GM03348 (cell line): ENCODE results near the gene SOAT2.
A peak's percentile ranks its signal among the peaks of the same experiment; 100 is the strongest.

Source experiments
- DNase-seq: peaks from one replicate; pipeline ENCODE4 v3.0.0; 2012; ENCODE audit warnings: low spot score

The SOAT2 gene

DNA sequence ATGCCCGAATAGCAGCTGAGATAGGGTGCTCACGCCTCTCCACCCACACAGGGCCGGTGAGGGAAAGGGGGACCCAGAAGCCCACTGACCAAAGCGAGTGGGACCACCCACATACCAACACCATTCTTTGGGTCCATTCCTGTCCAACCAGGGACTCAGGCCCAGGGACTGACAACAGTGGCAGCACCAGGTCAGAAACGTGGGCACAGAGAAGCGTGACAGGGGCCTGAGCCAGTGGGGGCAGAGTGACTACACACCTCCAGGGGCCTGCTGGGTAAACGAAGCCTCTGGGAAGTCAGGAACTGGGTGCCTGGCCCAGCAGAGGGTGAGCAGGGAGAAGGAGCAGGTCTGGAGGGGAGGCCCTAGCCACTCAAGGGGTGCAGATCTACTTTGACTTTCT lies 37.8 kb upstream of the SOAT2 start:
- no peak for DNase-seq

DNA sequence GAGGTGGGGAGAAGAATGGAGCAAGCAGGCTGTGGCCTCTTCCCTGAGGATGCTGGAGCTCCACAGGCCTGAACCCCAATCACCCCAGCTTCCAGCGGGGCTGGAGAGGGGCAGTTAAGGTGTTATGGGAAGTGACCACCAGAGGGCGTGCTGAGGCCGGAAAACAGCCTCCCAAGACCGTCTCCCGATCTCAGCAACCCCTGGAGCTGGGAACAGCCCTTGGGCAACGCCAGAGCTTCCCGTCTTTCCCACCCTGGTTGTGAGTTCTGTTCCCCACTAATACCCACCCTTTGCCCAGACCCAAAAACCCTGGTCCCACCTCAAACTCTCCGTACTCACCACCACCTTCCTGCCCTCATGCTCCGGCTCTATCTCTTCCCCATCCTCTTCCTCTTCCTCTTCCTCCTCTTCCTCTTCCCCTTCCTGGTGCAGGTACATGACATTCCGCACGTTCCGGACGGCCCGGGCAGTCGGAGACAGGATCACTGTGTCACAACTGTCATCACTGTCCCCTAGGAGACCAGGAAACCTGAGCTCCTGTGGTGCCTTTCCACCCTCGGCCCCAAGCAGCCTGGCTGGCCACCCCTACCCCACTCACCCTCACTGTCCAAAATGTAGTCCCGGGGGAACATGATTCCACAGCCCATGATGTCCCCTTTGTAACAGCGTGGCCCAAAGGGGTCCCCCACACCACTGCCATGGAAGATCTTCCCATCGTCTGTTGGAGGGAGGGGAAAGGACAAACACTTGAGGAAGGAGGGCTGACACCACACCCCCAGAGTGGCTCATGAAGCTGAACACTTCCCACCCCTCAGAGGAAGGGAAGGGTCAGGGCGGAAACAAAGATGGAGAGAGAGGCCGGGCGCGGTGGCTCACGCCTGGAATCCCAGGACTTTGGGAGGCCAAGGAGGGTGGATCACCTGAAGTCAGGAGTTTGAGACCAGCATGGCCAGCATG lies 37.0 kb upstream of the SOAT2 start:
- peak; percentile 91 for DNase-seq

DNA sequence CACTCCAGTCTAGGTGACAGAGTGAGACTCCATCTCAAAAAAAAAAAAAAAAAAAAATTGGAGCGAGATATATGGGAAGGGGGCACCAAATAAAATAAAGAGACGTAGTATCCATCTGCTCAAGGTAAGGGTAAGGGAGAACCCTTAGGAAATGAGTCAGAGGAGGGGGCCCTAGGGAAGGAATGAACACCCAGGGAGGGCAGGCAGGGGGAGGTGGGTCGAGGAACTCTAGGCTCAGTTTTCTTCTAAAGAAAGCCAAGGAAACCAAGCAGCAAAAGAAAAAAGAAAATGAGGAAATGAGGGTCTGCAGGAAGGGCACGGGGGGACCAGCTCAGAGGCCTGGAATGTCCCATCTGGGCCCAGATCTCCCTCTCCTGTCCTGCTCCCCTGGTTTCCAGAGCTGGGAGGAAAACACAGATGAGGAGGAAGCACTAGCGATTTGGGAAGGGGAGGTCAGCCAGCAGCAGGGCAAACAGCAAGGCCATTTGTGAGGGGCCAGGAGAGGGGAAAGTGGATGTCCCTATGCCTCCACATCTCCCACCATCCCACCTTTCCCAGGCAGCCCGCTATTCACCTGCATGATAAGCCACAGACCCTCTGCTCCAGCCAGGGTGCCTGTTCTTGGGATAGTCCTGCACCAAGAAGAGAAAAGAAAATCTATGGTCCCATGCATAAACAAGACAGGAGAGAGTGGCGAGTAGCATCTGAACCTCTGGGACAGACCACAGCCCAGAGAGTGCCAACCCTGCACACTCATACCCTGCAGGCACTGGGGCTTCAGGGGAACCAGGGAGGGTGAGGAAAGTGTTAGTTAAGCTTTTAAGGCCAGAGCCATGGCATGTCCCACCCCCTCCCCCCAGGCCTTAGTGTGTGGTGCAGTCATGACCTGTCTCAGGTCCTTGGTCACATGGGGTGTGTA lies 36.0 kb upstream of the SOAT2 start:
- no peak for DNase-seq

DNA sequence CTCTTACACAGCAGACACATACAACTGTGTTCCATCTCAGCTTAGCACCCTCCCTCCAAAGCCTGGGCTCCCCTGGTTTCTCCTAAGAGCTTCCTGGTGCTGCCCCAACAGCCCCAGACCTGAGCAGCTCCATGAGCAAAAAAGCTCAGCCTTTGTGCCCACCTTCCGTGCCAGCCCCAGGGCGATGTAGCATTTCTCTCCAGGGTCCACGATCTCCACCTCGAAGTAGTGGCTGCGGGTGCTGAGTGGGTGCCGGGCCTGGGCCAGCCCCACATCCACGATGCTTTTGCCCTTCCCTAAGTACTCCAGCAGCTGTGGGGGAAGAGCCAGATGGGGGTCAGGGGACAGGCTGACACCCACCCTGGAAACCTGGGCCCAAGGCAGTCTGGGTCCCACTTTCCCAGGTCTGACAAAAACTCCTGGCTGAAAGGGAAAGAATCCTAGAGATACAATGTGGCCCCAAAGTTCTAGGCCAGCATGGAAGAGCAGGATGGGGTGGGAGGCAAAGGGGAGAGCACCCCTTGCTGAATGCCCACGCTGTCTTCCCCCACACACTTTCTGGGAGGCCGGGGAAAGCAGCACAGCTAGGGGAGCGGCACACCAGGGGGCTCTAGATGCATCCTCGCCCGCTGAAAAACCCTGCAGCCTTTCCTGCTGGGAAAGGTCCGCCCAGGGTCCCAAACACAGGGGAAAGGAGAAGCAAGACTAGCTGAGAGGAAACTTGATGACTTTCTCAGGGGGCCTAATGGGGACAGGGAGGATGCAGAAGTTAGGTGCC lies 35.1 kb upstream of the SOAT2 start:
- DNase-seq: no peak

DNA sequence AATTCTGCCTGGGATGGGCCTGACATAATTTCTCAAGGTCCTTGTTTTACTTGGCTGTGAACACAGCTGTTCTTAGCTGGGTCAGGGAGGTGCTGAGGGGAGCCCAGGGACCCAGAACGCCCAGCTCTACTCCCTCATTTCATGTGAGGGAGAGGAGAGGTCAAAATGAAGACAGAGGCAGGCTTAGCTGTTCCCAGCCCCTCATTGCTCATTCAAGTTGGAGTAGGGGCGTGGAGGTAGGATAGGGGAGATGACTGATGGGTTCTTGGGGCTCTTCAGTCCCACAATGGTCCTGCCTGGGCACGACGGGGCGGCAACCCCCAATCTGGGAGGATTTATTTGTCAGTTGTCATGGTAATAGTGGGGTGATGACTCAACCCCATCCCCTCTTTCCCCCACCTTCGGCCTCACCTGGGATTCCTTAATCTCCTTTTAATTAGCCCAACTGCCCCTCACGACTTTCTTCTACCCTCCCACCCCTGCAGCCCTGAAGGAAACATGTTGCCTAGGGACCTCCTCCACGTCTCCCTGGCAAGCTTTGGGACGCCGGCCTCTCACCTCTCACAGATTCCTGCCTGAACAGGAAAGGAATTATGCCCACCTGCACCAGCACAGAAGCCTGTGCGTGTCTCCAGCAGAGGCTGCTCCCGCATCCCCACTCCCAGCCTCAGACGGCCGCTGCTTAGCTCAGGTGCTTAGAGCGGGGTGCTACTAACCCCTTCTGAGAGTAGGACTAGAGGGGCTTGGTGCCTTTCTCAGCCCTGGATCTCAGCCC lies 34.3 kb upstream of the SOAT2 start:
- DNase-seq: no peak

DNA sequence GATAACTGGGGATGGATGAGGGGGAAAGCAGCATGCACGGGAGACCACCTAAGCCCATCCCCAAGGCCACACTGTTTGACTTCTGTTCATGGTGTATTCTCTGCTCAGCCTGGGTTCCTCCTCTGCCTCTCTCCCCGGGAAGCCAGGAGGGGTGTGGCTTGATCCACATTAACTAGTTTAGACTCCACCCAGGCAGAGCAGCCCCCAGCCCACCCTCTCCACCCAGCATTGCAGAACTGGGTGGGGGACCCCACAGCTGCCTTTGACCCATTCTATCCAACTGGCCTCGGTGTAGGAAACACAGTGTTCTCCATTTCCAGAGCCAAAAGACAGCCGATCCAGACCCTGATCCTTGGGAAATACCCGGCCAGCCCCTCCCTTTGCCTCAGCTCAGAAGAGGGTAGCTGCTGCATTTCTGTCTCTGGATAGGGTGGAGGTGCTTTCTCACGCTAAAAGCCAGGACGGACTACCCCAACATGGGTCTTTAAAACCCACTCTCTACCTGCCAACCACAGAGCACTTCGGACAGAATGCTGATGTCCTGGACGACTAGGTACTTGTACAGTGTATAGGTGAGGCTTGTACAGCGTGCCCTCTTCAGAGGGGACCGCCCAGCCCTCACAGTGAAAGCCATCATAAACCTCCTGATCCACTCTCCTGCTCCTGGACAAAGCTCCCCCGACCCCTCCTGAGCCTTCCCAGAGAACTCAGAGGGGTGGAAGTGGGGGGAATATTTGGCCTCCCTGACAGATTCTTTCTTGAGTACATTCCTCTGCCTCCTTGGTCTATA lies 33.5 kb upstream of the SOAT2 start:
- DNase-seq: no peak

DNA sequence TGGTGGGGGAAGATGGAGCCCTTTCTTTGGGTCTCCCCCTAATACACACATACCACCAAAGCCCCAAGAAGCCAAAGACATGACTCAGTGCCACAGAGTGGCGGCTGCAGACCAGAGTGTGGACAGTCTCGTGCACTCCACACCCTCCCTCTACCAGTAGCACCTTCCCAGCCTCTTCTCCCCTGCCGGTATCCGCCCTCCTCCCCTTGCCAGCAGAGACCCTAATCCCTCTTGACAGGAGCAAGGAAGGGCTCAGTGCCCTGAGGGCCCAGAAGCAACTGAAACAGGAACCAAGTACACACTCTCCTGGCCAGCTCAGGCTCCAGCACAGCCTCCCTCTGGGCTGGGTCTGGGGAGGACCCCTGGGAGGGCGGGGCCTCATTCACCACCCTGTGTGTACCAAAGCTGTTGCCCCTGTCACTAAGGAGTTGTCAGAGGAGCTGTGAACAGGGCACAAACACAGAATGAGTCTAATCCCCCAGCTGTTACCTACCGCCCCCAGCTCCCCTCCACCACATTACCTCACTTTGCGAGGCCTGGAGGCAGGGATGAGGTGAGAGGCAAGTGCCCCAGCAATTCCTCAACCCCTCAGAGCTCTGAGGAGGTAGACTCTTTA lies 32.3 kb upstream of the SOAT2 start:
- DNase-seq: no peak

DNA sequence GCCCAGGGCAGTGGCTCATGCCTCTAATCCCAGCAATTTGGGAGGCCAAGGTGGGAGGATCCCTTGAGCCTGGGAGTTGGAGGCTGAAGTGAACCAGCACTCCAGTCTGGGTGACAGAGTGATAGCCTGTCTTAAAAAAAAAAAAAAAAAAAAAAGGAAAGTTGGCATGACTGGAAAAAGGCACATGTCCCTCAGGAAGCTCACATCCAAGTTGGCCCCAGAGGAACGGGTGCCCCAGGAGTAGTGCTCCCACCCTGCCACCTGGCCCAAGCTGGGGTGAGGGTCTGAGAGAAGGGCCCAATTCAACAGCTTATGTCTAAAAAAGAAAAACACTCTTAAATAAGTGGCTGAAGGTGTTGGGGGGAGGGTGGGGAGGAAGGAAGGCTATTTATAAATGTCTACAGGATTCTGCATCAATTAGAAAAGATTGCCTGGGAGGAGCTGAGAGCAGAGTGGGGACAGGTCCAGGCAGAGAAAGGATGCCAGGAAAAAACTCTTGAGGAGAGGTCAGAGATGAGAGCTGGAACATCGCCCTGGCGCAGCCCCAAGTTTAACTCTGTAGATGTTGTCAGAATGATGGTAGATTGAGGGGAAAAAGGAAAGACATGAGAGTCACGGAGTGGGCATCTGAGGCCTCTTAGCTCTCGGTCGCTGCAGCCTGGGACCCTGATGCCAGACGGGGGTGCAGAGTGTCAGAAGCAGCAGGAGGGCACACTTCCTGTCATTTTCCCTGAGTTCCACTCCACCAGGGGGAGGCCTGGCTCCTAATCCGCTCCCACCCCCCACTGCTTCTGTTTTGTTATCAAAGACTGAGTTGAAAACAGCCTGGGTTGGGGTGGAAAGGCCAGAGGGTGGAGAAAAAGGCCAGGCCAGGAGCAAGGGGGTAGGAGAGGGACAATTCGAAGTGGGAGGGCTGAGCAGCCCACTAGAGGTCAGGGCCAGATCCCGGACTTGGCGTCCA lies 31.4 kb upstream of the SOAT2 start:
- DNase-seq: no peak

DNA sequence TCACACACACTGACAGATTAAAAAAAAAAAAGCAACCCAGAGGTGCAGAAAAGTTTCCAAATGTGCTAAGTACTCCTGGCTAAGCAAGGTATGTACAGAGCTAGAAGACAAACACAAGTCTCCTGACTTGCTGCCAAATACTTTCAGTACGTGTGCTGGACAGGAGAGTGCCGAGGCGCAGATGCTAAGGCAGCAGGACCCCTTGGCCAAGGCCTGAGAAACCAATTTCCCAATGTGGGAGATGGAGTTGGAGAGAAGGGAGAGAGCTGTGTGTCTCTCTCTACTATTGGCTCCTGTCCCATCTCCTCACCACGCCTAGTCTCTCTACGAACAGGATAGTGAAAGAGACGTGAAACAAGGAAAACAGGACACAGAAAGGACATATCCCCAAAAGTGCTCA lies 29.4 kb upstream of the SOAT2 start:
- DNase-seq: no peak

DNA sequence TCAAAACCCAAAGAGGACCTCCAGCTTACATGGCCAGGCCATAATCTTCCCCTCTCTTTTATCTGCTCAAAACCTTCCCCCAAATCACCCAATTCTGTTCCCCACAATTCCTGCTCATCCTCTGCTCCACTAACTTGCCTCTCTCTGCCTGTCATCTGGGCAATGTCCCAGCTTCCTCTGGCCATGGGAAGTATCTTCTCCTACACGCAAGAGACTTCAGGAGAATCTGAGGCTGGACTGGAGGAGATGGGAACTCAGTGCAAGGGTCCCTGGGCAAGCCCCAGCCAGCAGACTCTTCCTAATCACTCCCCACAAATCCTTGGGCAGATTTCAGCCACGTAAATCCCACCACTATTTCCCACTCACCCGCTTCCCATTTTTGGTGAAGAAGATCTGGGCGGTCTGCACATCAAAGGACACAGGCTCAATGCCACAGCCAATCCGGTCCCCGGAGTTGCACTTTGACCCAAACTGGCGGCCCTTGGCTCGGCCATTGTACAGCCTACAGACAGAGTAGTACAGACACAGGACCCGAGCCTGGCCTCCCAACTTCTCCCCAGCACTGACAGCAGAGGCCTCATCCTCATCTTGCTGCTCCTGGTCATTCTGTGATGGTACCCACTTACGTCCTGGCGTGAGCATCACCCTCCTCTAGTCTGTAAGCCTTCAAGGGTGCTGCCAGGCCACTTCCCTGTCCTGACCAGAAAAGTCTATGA lies 28.8 kb upstream of the SOAT2 start:
- no peak for DNase-seq

DNA sequence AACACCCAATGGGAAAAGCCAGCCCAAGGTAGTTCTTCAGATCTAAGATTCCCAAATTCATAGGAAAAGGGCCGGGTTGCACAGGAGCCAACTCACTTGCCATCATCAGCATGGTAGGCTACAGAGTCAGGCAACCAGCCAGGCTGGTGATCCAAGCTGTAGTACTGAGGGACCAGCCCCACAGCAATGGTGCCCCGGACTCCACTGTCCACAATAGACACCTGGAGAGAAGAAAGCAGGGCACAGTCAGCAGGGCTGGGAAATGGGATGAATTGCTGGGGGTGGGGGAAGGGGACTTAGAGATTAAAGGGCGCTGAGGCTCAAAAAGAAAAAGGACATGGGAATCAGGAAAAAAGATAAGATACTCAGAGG lies 28.3 kb upstream of the SOAT2 start:
- no peak for DNase-seq

DNA sequence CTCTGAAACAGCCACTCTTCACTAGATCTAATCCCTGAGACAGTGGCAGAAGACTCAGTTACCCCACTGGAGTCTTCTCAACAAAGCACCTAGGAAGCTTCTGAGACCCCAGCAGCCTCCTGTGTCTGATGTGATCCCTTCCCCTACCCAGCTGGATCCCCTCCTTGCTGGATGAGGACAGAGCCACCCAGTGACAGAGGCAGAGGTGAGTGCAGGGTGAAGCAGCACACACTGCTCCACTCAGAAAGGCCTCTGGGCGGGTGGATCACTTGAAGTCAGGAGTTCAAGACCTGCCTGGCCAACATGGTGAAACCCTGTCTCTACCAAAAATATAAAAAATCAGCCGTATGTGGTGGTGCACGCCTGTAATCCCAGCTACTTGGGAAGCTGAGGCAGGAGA lies 26.8 kb upstream of the SOAT2 start:
- no peak for DNase-seq

DNA sequence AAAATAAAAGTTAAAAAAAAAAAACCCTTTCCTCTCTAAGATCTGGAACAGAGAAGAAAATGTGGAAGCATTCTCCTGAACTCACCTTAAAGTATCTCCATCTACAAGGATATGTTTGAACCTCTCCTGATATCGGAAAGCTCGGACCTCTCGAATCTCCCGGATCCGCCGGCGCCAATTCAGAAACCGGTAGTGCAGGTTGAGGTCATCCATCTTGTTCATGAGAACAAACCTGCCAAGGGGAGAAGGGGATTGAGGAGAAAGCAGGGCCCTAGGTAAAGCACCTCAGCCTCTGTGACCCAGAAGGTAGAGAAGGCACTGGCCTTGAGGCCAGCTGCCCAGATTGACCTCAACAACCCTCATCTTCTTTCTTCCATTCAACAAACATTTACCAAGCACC lies 26.3 kb upstream of the SOAT2 start:
- DNase-seq: no peak

DNA sequence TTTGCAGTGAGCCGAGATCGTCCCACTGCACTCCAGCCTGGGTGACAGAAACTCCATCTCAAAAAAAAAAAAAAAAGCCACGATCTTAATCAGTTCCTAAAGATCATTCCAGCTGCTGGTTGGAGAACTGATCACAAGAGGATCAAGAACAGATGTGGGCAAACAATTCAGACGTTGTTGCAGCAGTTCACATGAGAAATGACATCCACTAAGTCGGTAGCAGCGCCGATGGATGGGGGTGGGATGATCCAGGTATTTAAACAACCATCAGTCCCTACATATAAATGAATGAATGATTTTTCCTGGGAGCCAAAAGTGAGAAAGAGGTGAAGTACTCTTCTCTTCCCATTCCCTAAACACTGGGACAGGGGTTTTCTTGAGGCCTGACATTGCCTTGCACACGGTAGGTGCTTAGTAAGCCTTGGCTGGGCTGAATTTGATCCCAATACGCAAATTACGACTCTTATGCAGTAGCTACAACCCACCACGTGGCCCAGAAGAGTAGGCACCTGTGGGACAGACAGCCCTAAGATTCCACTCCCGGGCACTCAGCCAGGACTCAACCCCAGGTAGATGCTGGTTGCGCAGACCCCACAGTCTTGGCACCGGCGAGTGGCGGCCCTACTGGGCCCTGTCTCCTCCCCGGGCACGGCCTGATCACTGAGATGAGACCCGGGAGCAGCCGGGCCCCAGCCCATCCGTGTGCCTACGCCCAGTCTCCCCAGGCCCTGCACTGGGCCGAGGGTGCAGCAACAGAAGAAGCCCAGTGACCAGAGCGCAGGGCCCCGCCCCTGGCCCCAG lies 24.7 kb upstream of the SOAT2 start:
- no peak for DNase-seq

DNA sequence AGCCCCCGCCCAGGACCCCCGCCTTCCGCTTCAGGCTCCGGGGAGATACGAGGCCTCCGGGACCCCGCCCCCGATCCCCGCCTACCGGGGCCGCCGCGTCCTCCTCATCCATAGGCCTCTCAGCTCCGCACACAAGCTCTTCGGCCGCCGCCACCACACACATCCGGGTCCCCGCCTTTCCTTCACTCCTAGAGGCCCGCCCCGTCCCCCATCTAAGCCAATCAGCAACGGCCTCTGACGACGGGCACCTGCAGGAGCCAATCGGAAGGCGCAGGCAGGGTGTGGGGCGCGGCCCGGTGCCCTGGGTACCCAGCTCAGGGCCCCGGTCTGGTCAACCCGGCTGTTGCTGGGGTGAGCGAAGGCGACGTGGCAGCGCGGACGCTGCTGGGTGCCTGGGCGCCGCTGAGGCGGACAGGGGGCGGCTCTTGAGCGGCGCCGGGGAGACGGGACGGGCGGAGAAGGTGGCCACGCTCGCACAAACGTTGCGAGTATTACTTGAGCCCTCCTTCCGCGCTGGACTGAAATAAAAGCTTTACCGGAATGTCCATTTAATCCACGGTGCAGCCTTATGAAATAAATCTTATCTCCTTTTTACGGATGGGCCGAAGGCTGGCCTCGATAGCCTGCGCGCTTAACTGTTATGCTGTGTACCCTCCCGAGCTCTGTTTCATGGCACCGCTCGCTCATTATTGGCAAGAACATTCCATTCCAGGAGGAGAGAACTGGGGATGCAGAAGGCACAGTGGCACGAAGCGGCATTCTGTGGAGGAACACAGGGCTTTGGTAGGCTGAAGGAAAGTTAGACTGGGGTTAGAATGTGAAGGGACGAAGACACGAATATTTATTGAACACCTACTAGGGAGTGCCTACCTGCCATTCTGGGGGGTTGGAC lies 23.8 kb upstream of the SOAT2 start, which contains the start of gene SPRYD3:
Gene SPRYD3, minus strand, starts transcription at position 165 of the 892 bp plus-strand sequence. Its CDS starts 57 bp downstream, at position 108.
- DNase-seq: peak; percentile 100

DNA sequence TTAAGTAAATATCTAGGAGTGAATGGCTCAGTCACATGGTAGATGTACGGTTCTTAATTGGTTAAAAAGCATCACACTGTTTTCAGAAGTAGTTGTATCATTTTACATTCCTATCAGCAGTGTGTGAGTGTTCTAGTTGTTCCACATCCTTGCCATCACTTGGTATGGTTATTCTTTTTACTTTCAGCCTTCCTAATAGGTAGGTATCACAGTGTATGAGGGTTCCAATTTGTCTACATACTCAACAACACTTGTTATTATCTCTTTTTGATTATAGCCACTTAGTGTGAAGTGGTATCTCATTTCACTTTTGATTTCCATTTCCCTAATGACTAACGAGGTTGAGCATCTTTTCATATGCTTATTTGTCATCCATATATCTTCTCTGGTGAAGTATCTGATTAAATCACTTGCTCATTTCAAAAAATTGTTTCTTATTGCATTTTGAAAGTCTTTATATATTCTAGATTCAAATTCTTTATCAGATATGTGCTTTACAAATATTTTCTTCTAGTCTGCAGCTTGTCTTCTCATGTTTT lies 20.6 kb upstream of the SOAT2 start:
- DNase-seq: no peak
